GM21786 (cell line): ENCODE measurements around the gene WDR82.

ENCODE experiments used
- ATAC-seq: cut with Tn5 transposase; IDR thresholded peaks from one replicate; pipeline ENCODE4 v1.9.1; 2021; ENCODE audit not compliant: unreplicated experiment

WDR82 gene

GRCh38 chr3:52225452-52226228, 52.8 kb downstream of the WDR82 start, which contains the start of gene TLR9:
Gene TLR9 (minus strand): TSS chr3:52225645. CDS start chr3:52225529, 116 bp downstream.
- ATAC-seq: peak; percentile 84

- ATAC-seq: no peak
Observed at GRCh38 chr3:52223449-52224408, 54.7 kb downstream of the WDR82 start.

GRCh38 chr3:52222319-52223221, 55.9 kb downstream of the WDR82 start:
- ATAC-seq: no peak

- no peak for ATAC-seq
Observed at GRCh38 chr3:52221563-52222318, 56.7 kb downstream of the WDR82 start.

GRCh38 chr3:52221141-52221562, 57.3 kb downstream of the WDR82 start:
- ATAC-seq: no peak

GRCh38 chr3:52220380-52221026, 57.9 kb downstream of the WDR82 start:
- ATAC-seq: no peak

GRCh38 chr3:52218937-52219650, 59.4 kb downstream of the WDR82 start:
- ATAC-seq: no peak

- ATAC-seq: no peak
Observed at GRCh38 chr3:52218454-52218853, 60.0 kb downstream of the WDR82 start.

- no peak for ATAC-seq
Observed at GRCh38 chr3:52218026-52218425, 60.4 kb downstream of the WDR82 start.

- ATAC-seq: no peak
Observed at GRCh38 chr3:52217409-52217805, 61.0 kb downstream of the WDR82 start.

- no peak for ATAC-seq
Observed at GRCh38 chr3:52216585-52217408, 61.7 kb downstream of the WDR82 start.

- no peak for ATAC-seq
Observed at GRCh38 chr3:52215351-52215750, 63.1 kb downstream of the WDR82 start.

- ATAC-seq: no peak
Observed at GRCh38 chr3:52213901-52214300, 64.5 kb downstream of the WDR82 start.

- ATAC-seq: no peak
Observed at GRCh38 chr3:52213005-52213404, 65.4 kb downstream of the WDR82 start.

- ATAC-seq: no peak
Observed at GRCh38 chr3:52211268-52211891, 67.1 kb downstream of the WDR82 start.

GRCh38 chr3:52210550-52211046, 67.9 kb downstream of the WDR82 start:
- no peak for ATAC-seq

GRCh38 chr3:52210037-52210436, 68.4 kb downstream of the WDR82 start:
- no peak for ATAC-seq
